Left ventricle myocardium superior (tissue), 1 donor: Measurements from ENCODE around the gene RARS2. TPM values are rescaled to one million over a fixed set of nuclear protein-coding genes. Genes with fewer than 3 reads are reported as not detected.
"Not testable (repeated sequence)": the region's sequence is repeated elsewhere in the genome, so short reads cannot be mapped to it uniquely, and the experiment has no call there.

Experiments used
- ATAC-seq: fragments of 200-7000 bp; cut with Tn5 transposase; one replicate; pipeline ENCODE4 v1.9.1; 2020; ENCODE audit warnings: mild to moderate bottlenecking, moderate library complexity
- DNase-seq: peaks from one replicate; pipeline ENCODE4 v3.0.0-alpha.2; 2020
- intact Hi-C: fragments of 100-400 bp; cut with micrococcal nuclease; formaldehyde crosslinking; loops from one replicate; pipeline ENCODE4 v1.11.0; 2022
- long read RNA-seq: library from polyadenylated mRNA; unstranded; transcript quantifications from one replicate; pipeline ENCODE4 v2.0.0, GENCODE V29; 2021
- total RNA-seq: library from RNA; stranded (reverse); fragmentation: NEBNext Ultra II Directional; extraction: Animal tissue kit (Norgen Biotek cat#: 25700); gene quantifications from one replicate; pipeline ENCODE4 v1.2.1, GENCODE V29; 2021
- donor health status: DM: no; HTN: yes; CAD: no; lungs with severe emphysema.

Gene RARS2
- total RNA-seq: 19.2 TPM
- long read RNA-seq, transcript RARS2-201 (20 exons, 1,818 nt): major isoform, 27 of 77 reads
- long read RNA-seq, partial matches to known transcripts: 3 of 77 reads
- long read RNA-seq, other reads (novel, unspliced or antisense): 47 of 77 reads

GRCh38 chr6:87589693-87590416 lies at the start of gene RARS2, which contains the start of gene ORC3:
Gene RARS2 (minus strand): TSS chr6:87589987. CDS start chr6:87589957, 30 bp downstream.
Gene ORC3 (plus strand): TSS chr6:87590135. CDS start chr6:87590169, 34 bp downstream.
- intact Hi-C loops: no loop called here
- ATAC-seq (peak; percentile 100), DNase-seq (peak; percentile 98)

GRCh38 chr6:87639373-87639772 lies 49.6 kb upstream of the RARS2 start:
- DNase-seq (no peak), ATAC-seq (no peak)
- intact Hi-C loops: no loop called here

GRCh38 chr6:87637106-87637505 lies 47.3 kb upstream of the RARS2 start:
- intact Hi-C loops: no loop called here
- no peak for ATAC-seq
- DNase-seq: no peak

- intact Hi-C loops: no loop called here
- DNase-seq: no peak
- peak; percentile 27 for ATAC-seq
Observed at GRCh38 chr6:87636315-87636714, 46.5 kb upstream of the RARS2 start.

GRCh38 chr6:87633851-87634250 lies 44.1 kb upstream of the RARS2 start:
- no peak for ATAC-seq

GRCh38 chr6:87630746-87631145 lies 41.0 kb upstream of the RARS2 start:
- no peak for DNase-seq
- no peak for ATAC-seq
- intact Hi-C loops: no loop called here

More at GRCh38 chr6:87633851-87634250, 44.1 kb upstream of the RARS2 start:
- intact Hi-C loops: no loop called here
- no peak for DNase-seq

GRCh38 chr6:87628881-87629280 lies 39.1 kb upstream of the RARS2 start:
- intact Hi-C loops: no loop called here
- DNase-seq (no peak), ATAC-seq (no peak)

- intact Hi-C loops: no loop called here
- no peak for DNase-seq
- no peak for ATAC-seq
Observed at GRCh38 chr6:87628424-87628823, 38.6 kb upstream of the RARS2 start.

GRCh38 chr6:87623248-87623647 lies 33.5 kb upstream of the RARS2 start:
- intact Hi-C loops: no loop called here
- DNase-seq (no peak), ATAC-seq (no peak)

GRCh38 chr6:87618531-87618930 lies 28.7 kb upstream of the RARS2 start:
- DNase-seq (no peak), ATAC-seq (no peak)
- intact Hi-C loops: no loop called here

GRCh38 chr6:87617405-87617804 lies 27.6 kb upstream of the RARS2 start:
- ATAC-seq (peak; percentile 96), DNase-seq (no peak)
- intact Hi-C loops: no loop called here

- ATAC-seq, DNase-seq, intact Hi-C loops: not testable (repeated sequence)
Observed at GRCh38 chr6:87613018-87613417, 23.2 kb upstream of the RARS2 start.

- DNase-seq (no peak), ATAC-seq (no peak)
- intact Hi-C loops: no loop called here
Observed at GRCh38 chr6:87608802-87609201, 19.0 kb upstream of the RARS2 start.

GRCh38 chr6:87606199-87606598 lies 16.4 kb upstream of the RARS2 start:
- ATAC-seq (no peak), DNase-seq (no peak)
- intact Hi-C loops: no loop called here

GRCh38 chr6:87600576-87600975 lies 10.8 kb upstream of the RARS2 start:
- no peak for ATAC-seq
- intact Hi-C loops: no loop called here
- DNase-seq: no peak

GRCh38 chr6:87590990-87591389 lies 1.2 kb upstream of the RARS2 start:
- no peak for DNase-seq
- intact Hi-C loops: no loop called here
- no peak for ATAC-seq

GRCh38 chr6:87590417-87590880 lies 662 bp upstream of the RARS2 start:
- DNase-seq (no peak), ATAC-seq (no peak)
- intact Hi-C loops: no loop called here

GRCh38 chr6:87588756-87589407 lies 905 bp downstream of the RARS2 start:
- DNase-seq: no peak
- ATAC-seq: no peak
- intact Hi-C loops: no loop called here

- DNase-seq: no peak
- intact Hi-C loops: no loop called here
- ATAC-seq: no peak
Observed at GRCh38 chr6:87586371-87587077, 3.3 kb downstream of the RARS2 start.

GRCh38 chr6:87583822-87584221 lies 6.0 kb downstream of the RARS2 start:
- intact Hi-C loops: no loop called here
- ATAC-seq (no peak), DNase-seq (no peak)
